ENCODE results near the gene EPHX1.
"Not testable (repeated sequence)": the region's sequence is repeated elsewhere in the genome, so short reads cannot be mapped to it uniquely, and the experiment has no call there.

EPHX1 gene

GRCh38 chr1:225809842-225810578, at the start of gene EPHX1:
Gene EPHX1 (plus strand): TSS chr1:225810124. CDS start chr1:225828730, 18,606 bp downstream.
- H3K4me1 ChIP-seq (ENCODE audit: insufficient read depth, low read length): peaks cover 17% of the 10 kb centered on the region

GRCh38 chr1:225760531-225760930, 49.4 kb upstream of the EPHX1 start:
- Histone ChIP-seq H2AFZ (ENCODE audit: low read depth, low read length) (no peak overlapping the region), H3K4me1 (ENCODE audit: insufficient read depth, low read length) (peaks cover 7% of the 10 kb centered on the region), H3K4me3 (ENCODE audit: low read length) (no peak overlapping the region), H3K9me3 (ENCODE audit: low read length) (no peaks in the 10 kb centered on the region), H3K36me3 (ENCODE audit: insufficient read depth, low read length) (no peaks in the 10 kb centered on the region), H3K27me3 (ENCODE audit: insufficient read depth, low read length) (no peaks in the 10 kb centered on the region)

More at GRCh38 chr1:225809842-225810578, at the start of gene EPHX1:
- no peaks in the 10 kb centered on the region for H3K9me3 ChIP-seq (ENCODE audit: low read length)
- H3K36me3 ChIP-seq (ENCODE audit: insufficient read depth, low read length): no peaks in the 10 kb centered on the region
- peak within 1 kb of the TSS; percentile 58 for H2AFZ ChIP-seq (ENCODE audit: low read depth, low read length)
- H3K4me3 ChIP-seq (ENCODE audit: low read length): peak within 1 kb of the TSS; percentile 67
- no peaks in the 10 kb centered on the region for H3K27me3 ChIP-seq (ENCODE audit: insufficient read depth, low read length)

GRCh38 chr1:225761395-225761794, 48.5 kb upstream of the EPHX1 start:
- not testable (repeated sequence) for H3K36me3 ChIP-seq (ENCODE audit: insufficient read depth, low read length); H3K4me1 ChIP-seq (ENCODE audit: insufficient read depth, low read length); H2AFZ ChIP-seq (ENCODE audit: low read depth, low read length); H3K27me3 ChIP-seq (ENCODE audit: insufficient read depth, low read length); H3K4me3 ChIP-seq (ENCODE audit: low read length); H3K9me3 ChIP-seq (ENCODE audit: low read length)

GRCh38 chr1:225762002-225762441, 47.9 kb upstream of the EPHX1 start:
- Histone ChIP-seq H3K27me3 (ENCODE audit: insufficient read depth, low read length) (no peaks in the 10 kb centered on the region), H3K4me1 (ENCODE audit: insufficient read depth, low read length) (peaks cover 7% of the 10 kb centered on the region), H3K9me3 (ENCODE audit: low read length) (no peaks in the 10 kb centered on the region), H3K36me3 (ENCODE audit: insufficient read depth, low read length) (no peaks in the 10 kb centered on the region), H2AFZ (ENCODE audit: low read depth, low read length) (peak overlapping the region; percentile 21), H3K4me3 (ENCODE audit: low read length) (no peak overlapping the region)

GRCh38 chr1:225762444-225762843, 47.5 kb upstream of the EPHX1 start:
- Histone ChIP-seq H3K4me1 (ENCODE audit: insufficient read depth, low read length) (peaks cover 11% of the 10 kb centered on the region), H3K4me3 (ENCODE audit: low read length) (no peak overlapping the region), H3K9me3 (ENCODE audit: low read length) (no peaks in the 10 kb centered on the region), H3K27me3 (ENCODE audit: insufficient read depth, low read length) (no peaks in the 10 kb centered on the region), H3K36me3 (ENCODE audit: insufficient read depth, low read length) (no peaks in the 10 kb centered on the region), H2AFZ (ENCODE audit: low read depth, low read length) (peak overlapping the region; percentile 21)

GRCh38 chr1:225763716-225764548, 46.0 kb upstream of the EPHX1 start:
- Histone ChIP-seq H3K9me3 (ENCODE audit: low read length) (no peaks in the 10 kb centered on the region), H2AFZ (ENCODE audit: low read depth, low read length) (no peak overlapping the region), H3K4me3 (ENCODE audit: low read length) (no peak overlapping the region), H3K4me1 (ENCODE audit: insufficient read depth, low read length) (peaks cover 13% of the 10 kb centered on the region), H3K36me3 (ENCODE audit: insufficient read depth, low read length) (no peaks in the 10 kb centered on the region), H3K27me3 (ENCODE audit: insufficient read depth, low read length) (no peaks in the 10 kb centered on the region)

GRCh38 chr1:225765982-225766674, 43.8 kb upstream of the EPHX1 start:
- H3K9me3 ChIP-seq (ENCODE audit: low read length): no peaks in the 10 kb centered on the region
- H3K27me3 ChIP-seq (ENCODE audit: insufficient read depth, low read length): no peaks in the 10 kb centered on the region
- H3K4me3 ChIP-seq (ENCODE audit: low read length): no peak overlapping the region
- H2AFZ ChIP-seq (ENCODE audit: low read depth, low read length): no peak overlapping the region
- H3K36me3 ChIP-seq (ENCODE audit: insufficient read depth, low read length): no peaks in the 10 kb centered on the region
- peaks cover 29% of the 10 kb centered on the region for H3K4me1 ChIP-seq (ENCODE audit: insufficient read depth, low read length)

GRCh38 chr1:225766967-225767633, 42.8 kb upstream of the EPHX1 start:
- H3K4me3 ChIP-seq (ENCODE audit: low read length): no peak overlapping the region
- no peak overlapping the region for H2AFZ ChIP-seq (ENCODE audit: low read depth, low read length)
- peaks cover 34% of the 10 kb centered on the region for H3K4me1 ChIP-seq (ENCODE audit: insufficient read depth, low read length)
- H3K27me3 ChIP-seq (ENCODE audit: insufficient read depth, low read length): no peaks in the 10 kb centered on the region
- H3K9me3 ChIP-seq (ENCODE audit: low read length): no peaks in the 10 kb centered on the region
- H3K36me3 ChIP-seq (ENCODE audit: insufficient read depth, low read length): no peaks in the 10 kb centered on the region

GRCh38 chr1:225767634-225768540, 42.0 kb upstream of the EPHX1 start:
- peaks cover 37% of the 10 kb centered on the region for H3K4me1 ChIP-seq (ENCODE audit: insufficient read depth, low read length)

GRCh38 chr1:225768662-225769426, 41.1 kb upstream of the EPHX1 start:
- H2AFZ ChIP-seq (ENCODE audit: low read depth, low read length): no peak overlapping the region
- no peaks in the 10 kb centered on the region for H3K27me3 ChIP-seq (ENCODE audit: insufficient read depth, low read length)
- no peak overlapping the region for H3K4me3 ChIP-seq (ENCODE audit: low read length)
- no peaks in the 10 kb centered on the region for H3K9me3 ChIP-seq (ENCODE audit: low read length)
- H3K4me1 ChIP-seq (ENCODE audit: insufficient read depth, low read length): peaks cover 47% of the 10 kb centered on the region
- H3K36me3 ChIP-seq (ENCODE audit: insufficient read depth, low read length): no peaks in the 10 kb centered on the region

More at GRCh38 chr1:225767634-225768540, 42.0 kb upstream of the EPHX1 start:
- H2AFZ ChIP-seq (ENCODE audit: low read depth, low read length): no peak overlapping the region
- no peak overlapping the region for H3K4me3 ChIP-seq (ENCODE audit: low read length)
- no peaks in the 10 kb centered on the region for H3K27me3 ChIP-seq (ENCODE audit: insufficient read depth, low read length)
- H3K36me3 ChIP-seq (ENCODE audit: insufficient read depth, low read length): no peaks in the 10 kb centered on the region
- H3K9me3 ChIP-seq (ENCODE audit: low read length): no peaks in the 10 kb centered on the region

GRCh38 chr1:225769687-225770086, 40.2 kb upstream of the EPHX1 start:
- Histone ChIP-seq H3K36me3 (ENCODE audit: insufficient read depth, low read length) (no peaks in the 10 kb centered on the region), H3K9me3 (ENCODE audit: low read length) (no peaks in the 10 kb centered on the region), H3K4me1 (ENCODE audit: insufficient read depth, low read length) (peaks cover 55% of the 10 kb centered on the region)

More at GRCh38 chr1:225769687-225770086, 40.2 kb upstream of the EPHX1 start:
- no peak overlapping the region for H2AFZ ChIP-seq (ENCODE audit: low read depth, low read length)
- no peak overlapping the region for H3K4me3 ChIP-seq (ENCODE audit: low read length)
- H3K27me3 ChIP-seq (ENCODE audit: insufficient read depth, low read length): no peaks in the 10 kb centered on the region

Measured in neuron (in vitro differentiated cells).